ENCODE data around the gene ATP13A1. TPM values are rescaled to one million over a fixed set of nuclear protein-coding genes. Genes with fewer than 3 reads are reported as not detected.

The ATP13A1 gene
- polyA plus RNA-seq, 3 donors, result 16.9 to 106 (median 21.9) TPM

DNA sequence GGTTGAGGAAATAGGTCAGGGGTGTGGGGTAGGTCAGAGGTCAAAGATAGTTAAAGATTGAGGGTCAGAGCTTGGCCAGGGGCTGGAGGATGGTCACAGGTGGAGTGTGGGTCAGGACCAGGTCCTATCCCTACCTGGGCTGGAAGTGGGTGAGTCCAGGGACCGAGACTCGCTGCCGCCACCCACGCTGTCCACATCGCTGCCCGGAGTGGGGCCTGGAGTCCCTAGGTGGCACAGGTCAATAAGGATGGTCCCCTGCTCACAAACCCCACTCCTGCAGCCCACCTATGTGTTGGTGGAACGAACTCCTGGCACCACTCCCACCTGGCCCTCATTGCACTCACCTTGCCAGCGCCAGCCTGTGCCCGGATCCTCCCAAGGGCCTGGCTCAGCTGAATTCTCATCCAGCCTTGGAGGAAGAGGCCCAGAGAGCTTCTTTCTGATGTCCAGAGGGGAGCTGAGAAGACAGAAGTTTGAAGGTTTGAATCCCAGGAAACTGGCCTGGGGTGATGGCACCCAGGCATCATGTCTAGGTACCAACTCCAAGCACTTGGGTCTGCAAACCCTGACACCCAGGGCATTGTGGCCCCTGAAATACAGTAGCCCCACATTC is 26.8 kb downstream of the ATP13A1 start:
- WGBS (ENCODE audit: insufficient coverage), result 100% methylated on average over 3 of the region's 9 CpGs
- peaks cover 83 to 95% of the 10 kb centered on the region in 2 donors for H3K36me3 ChIP-seq (replicated peaks in 1 of 2; ENCODE audit: control insufficient read depth in 1 of 2, insufficient read depth in 2 of 2, low read length in 2 of 2)

DNA sequence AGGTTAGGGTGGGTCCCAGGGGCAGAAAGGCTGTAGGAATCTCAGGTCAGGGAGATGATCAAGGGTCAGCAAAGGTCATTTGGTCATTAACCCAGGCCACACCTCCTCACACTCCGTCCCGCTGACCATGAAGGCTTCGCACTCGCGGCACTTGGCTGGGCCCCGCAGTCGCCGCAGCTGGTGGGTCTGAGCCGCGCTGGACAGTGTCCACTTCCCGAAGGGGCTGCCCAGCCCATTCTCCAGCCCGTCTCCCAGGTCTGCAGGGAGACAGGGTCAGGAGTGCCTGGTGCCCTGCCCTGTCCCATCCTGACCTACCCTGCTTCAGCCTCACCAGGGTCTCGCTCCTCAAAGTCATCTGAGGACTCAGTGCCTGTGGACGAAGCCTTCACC is 28.2 kb downstream of the ATP13A1 start:
- Histone ChIP-seq H3K36me3 (replicated peaks in 1 of 2; ENCODE audit: control insufficient read depth in 1 of 2, insufficient read depth in 2 of 2, low read length in 2 of 2) (peaks cover 88 to 99% of the 10 kb centered on the region in 2 donors), H3K4me2 (replicated peaks; ENCODE audit: extremely low read depth, low read length, poor library complexity, severe bottlenecking) (no peak overlapping the region), H3K27me3 (ENCODE audit: control insufficient read depth in 2 of 2, insufficient read depth in 2 of 2, low read length in 2 of 2) (no peaks in the 10 kb centered on the region), H2AFZ (ENCODE audit: insufficient read depth, low read depth, low read length, poor library complexity, severe bottlenecking) (no peak overlapping the region), H3K79me2 (ENCODE audit: insufficient read depth, low read length) (peaks cover 45% of the 10 kb centered on the region), H3K4me1 (ENCODE audit: control insufficient read depth in 1 of 2, insufficient read depth in 2 of 2, low read length in 2 of 2) (peaks cover 13% of the 10 kb centered on the region in 2 donors), H4K20me1 (ENCODE audit: insufficient read depth, low read length) (peaks cover 96% of the 10 kb centered on the region), H3K4me3 (replicated peaks in 1 of 3; ENCODE audit: low read depth in 2 of 3, low read length in 3 of 3) (no peak overlapping the region), H3K27ac (ENCODE audit: low read depth in 1 of 2, low read length in 2 of 2) (peak overlapping the region in 1 of 2 donors; percentile 5), H3K9me3 (replicated peaks in 1 of 2; ENCODE audit: control insufficient read depth in 1 of 2, insufficient read depth in 1 of 2, low read length in 2 of 2) (no peaks in the 10 kb centered on the region), H3K9ac (ENCODE audit: insufficient read depth, low read length, poor library complexity, severe bottlenecking) (no peak overlapping the region)
- intact Hi-C loops (cut with micrococcal nuclease), result no loop called here
- no peak for DNase-seq
- Mint-ChIP-seq H3K27me3 (ENCODE audit: low read depth in 3 of 3) (peaks cover 0 to 2% (median 1%) of the 10 kb centered on the region in 3 donors), H3K4me3 (no peak overlapping the region), H3K27ac (peak overlapping the region in 4 of 7 donors; percentile 30 to 75 (median 58)), H3K9me3 (no peaks in the 10 kb centered on the region), H3K36me3 (peaks cover 74 to 95% of the 10 kb centered on the region in 2 donors), H3K4me1 (peaks cover 11% of the 10 kb centered on the region)
- no peak for TF ChIP-seq CTCF (IDR thresholded peaks at IDR 0.05)
- WGBS (ENCODE audit: insufficient coverage), result 98% methylated on average over 12 of the region's 14 CpGs

More for the DNA sequence above, 26.8 kb downstream of the ATP13A1 start:
- DNase-seq, result no peak
- no peak overlapping the region for H2AFZ ChIP-seq (ENCODE audit: insufficient read depth, low read depth, low read length, poor library complexity, severe bottlenecking)
- H3K27me3 ChIP-seq (ENCODE audit: control insufficient read depth in 2 of 2, insufficient read depth in 2 of 2, low read length in 2 of 2), result no peaks in the 10 kb centered on the region
- Mint-ChIP-seq H3K4me1 (peaks cover 14% of the 10 kb centered on the region), H3K36me3 (peaks cover 63 to 92% of the 10 kb centered on the region in 2 donors), H3K27me3 (ENCODE audit: low read depth in 3 of 3) (peaks cover 0 to 2% (median 1%) of the 10 kb centered on the region in 3 donors), H3K4me3 (no peak overlapping the region), H3K27ac (peak overlapping the region in 1 of 7 donors; percentile 68), H3K9me3 (no peaks in the 10 kb centered on the region)
- TF ChIP-seq CTCF (IDR thresholded peaks at IDR 0.05), result no peak
- H3K4me1 ChIP-seq (ENCODE audit: control insufficient read depth in 1 of 2, insufficient read depth in 2 of 2, low read length in 2 of 2), result peaks cover 19 to 20% of the 10 kb centered on the region in 2 donors
- intact Hi-C loops (cut with micrococcal nuclease), result no loop called here
- peak overlapping the region in 1 of 2 donors; percentile 31 for H3K27ac ChIP-seq (ENCODE audit: low read depth in 1 of 2, low read length in 2 of 2)
- H4K20me1 ChIP-seq (ENCODE audit: insufficient read depth, low read length), result peaks cover 90% of the 10 kb centered on the region
- H3K9ac ChIP-seq (ENCODE audit: insufficient read depth, low read length, poor library complexity, severe bottlenecking), result no peak overlapping the region
- peaks cover 54% of the 10 kb centered on the region for H3K79me2 ChIP-seq (ENCODE audit: insufficient read depth, low read length)
- H3K4me2 ChIP-seq (replicated peaks; ENCODE audit: extremely low read depth, low read length, poor library complexity, severe bottlenecking), result no peak overlapping the region
- H3K9me3 ChIP-seq (replicated peaks in 1 of 2; ENCODE audit: control insufficient read depth in 1 of 2, insufficient read depth in 1 of 2, low read length in 2 of 2), result no peaks in the 10 kb centered on the region
- H3K4me3 ChIP-seq (replicated peaks in 1 of 3; ENCODE audit: low read depth in 2 of 3, low read length in 3 of 3), result no peak overlapping the region

Measured in CD14-positive monocyte (primary cell).